ENCODE data around the gene PRPH2.

DNA sequence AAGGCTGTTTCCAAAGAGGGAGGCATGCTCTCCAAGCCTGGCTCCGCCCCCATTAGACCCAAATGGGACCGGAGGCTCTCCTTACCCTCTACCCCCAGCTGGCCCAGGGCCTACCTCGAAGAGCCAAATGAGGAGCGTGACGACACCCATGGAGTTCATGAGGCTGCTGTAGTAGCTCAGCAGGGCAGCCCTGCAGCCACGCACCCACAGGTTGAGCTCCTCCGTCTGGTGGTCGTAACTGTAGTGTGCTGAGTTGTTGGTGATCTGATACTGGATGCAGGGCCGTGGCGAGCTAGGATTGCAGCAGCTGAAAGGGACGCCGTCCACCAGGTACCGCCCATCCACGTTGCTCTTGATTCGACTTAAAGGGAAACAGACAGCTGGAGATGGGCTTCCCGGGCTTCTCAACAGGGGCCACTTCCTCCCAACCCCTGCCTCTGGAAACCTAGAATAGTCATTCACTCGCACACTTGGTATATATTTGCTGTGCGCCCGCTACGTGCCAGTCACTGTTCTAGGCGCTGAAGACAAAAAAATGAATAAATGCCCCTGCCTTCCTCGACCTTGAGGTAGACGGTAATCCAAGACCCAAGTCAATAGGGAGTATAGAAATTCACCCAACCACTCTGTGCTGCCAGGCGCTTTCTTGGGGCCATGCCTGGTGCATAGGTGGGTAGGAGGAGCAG, 18.0 kb downstream of the PRPH2 start:
- TF ChIP-seq, protein P1, sequence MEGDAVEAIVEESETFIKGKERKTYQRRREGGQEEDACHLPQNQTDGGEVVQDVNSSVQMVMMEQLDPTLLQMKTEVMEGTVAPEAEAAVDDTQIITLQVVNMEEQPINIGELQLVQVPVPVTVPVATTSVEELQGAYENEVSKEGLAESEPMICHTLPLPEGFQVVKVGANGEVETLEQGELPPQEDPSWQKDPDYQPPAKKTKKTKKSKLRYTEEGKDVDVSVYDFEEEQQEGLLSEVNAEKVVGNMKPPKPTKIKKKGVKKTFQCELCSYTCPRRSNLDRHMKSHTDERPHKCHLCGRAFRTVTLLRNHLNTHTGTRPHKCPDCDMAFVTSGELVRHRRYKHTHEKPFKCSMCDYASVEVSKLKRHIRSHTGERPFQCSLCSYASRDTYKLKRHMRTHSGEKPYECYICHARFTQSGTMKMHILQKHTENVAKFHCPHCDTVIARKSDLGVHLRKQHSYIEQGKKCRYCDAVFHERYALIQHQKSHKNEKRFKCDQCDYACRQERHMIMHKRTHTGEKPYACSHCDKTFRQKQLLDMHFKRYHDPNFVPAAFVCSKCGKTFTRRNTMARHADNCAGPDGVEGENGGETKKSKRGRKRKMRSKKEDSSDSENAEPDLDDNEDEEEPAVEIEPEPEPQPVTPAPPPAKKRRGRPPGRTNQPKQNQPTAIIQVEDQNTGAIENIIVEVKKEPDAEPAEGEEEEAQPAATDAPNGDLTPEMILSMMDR (IDR thresholded peaks at IDR 0.05; ENCODE audit: poor library complexity, severe bottlenecking) = no peak
- TF ChIP-seq POLR2AphosphoS5 (IDR thresholded peaks at IDR 0.05) (no peak), EP300 (conservative IDR thresholded peaks at IDR 0.05; ENCODE audit: poor library complexity, severe bottlenecking) (no peak), EZH2 (IDR thresholded peaks at IDR 0.05; ENCODE audit: borderline replicate concordance, insufficient read depth, low read length, poor library complexity, severe bottlenecking) (no peak), RAD21 (conservative IDR thresholded peaks at IDR 0.05) (no peak), SMC3 (conservative IDR thresholded peaks at IDR 0.05; ENCODE audit: poor library complexity) (no peak)
- TF ChIP-seq, protein P2, sequence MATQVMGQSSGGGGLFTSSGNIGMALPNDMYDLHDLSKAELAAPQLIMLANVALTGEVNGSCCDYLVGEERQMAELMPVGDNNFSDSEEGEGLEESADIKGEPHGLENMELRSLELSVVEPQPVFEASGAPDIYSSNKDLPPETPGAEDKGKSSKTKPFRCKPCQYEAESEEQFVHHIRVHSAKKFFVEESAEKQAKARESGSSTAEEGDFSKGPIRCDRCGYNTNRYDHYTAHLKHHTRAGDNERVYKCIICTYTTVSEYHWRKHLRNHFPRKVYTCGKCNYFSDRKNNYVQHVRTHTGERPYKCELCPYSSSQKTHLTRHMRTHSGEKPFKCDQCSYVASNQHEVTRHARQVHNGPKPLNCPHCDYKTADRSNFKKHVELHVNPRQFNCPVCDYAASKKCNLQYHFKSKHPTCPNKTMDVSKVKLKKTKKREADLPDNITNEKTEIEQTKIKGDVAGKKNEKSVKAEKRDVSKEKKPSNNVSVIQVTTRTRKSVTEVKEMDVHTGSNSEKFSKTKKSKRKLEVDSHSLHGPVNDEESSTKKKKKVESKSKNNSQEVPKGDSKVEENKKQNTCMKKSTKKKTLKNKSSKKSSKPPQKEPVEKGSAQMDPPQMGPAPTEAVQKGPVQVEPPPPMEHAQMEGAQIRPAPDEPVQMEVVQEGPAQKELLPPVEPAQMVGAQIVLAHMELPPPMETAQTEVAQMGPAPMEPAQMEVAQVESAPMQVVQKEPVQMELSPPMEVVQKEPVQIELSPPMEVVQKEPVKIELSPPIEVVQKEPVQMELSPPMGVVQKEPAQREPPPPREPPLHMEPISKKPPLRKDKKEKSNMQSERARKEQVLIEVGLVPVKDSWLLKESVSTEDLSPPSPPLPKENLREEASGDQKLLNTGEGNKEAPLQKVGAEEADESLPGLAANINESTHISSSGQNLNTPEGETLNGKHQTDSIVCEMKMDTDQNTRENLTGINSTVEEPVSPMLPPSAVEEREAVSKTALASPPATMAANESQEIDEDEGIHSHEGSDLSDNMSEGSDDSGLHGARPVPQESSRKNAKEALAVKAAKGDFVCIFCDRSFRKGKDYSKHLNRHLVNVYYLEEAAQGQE (IDR thresholded peaks at IDR 0.05; ENCODE audit: borderline replicate concordance) = no peak
